Hepatocyte (in vitro differentiated cells): Measurements from ENCODE around the gene LBHD1.
A peak's percentile ranks its signal among the peaks of the same experiment; 100 is the strongest.

Experiments used
- CTCF ChIP-seq: fragments of 200-600 bp; sonication (generic); IDR thresholded peaks from 2 replicates; pipeline ENCODE4 v1.5.1; 2016; ENCODE audit warnings: antibody characterized with exemption, mild to moderate bottlenecking; ENCODE audit not compliant: poor library complexity
- EZH2 ChIP-seq: fragments of 200-600 bp; sonication (generic); IDR thresholded peaks from 2 replicates; pipeline ENCODE4 v1.6.1; 2016; ENCODE audit warnings: antibody characterized with exemption, mild to moderate bottlenecking, borderline replicate concordance
- EZH2phosphoT487 ChIP-seq: fragments of 200-600 bp; sonication (generic); IDR thresholded peaks from one replicate; pipeline ENCODE4 v1.6.1; 2018; ENCODE audit warnings: antibody characterized with exemption, mild to moderate bottlenecking, low read depth, moderate library complexity; ENCODE audit not compliant: unreplicated experiment, severe bottlenecking

- TF ChIP-seq CTCF = peak; percentile 40
- no peak for TF ChIP-seq EZH2
- no peak for TF ChIP-seq EZH2phosphoT487
These were observed 8.8 kb upstream of the LBHD1 start for GRCh38 chr11:62680825-62681240.
